Measurements from ENCODE around the gene C11orf98. TPM values are rescaled to one million over a fixed set of nuclear protein-coding genes. Genes with fewer than 3 reads are reported as not detected.

The C11orf98 gene
- total and polyA plus RNA-seq, 2 of the 13 experiments (the other 11 are each of a cell fraction or from before 2014, with no cell fraction given), result 30.4 to 91.8 TPM

- no peak; the same call in none of the 2 replicates for TF ChIP-seq CTCF (CRISPR knock-in tag; IDR thresholded peaks at IDR 0.05)
- TF ChIP-seq HOXA3 (CRISPR knock-in tag; IDR thresholded peaks at IDR 0.05), result peak; percentile 63
- no peak for TF ChIP-seq SRSF9 (IDR thresholded peaks at IDR 0.05; ENCODE audit: borderline replicate concordance, insufficient read depth, low read depth, low read length, poor library complexity, severe bottlenecking)
- no peak for TF ChIP-seq ZNF34 (CRISPR knock-in tag; IDR thresholded peaks at IDR 0.05; ENCODE audit: borderline replicate concordance)
- TF ChIP-seq ZFP36L2 (CRISPR knock-in tag; IDR thresholded peaks at IDR 0.05), result no peak
- no peak for TF ChIP-seq SYNCRIP (IDR thresholded peaks at IDR 0.05; ENCODE audit: insufficient read depth, low read depth, low read length)
- TF ChIP-seq SIX4 (CRISPR knock-in tag; IDR thresholded peaks at IDR 0.05), result 0 out of 2 replicates have a peak, but pooled peaks have one; percentile 46
- TF ChIP-seq ZNF260 (CRISPR knock-in tag; IDR thresholded peaks at IDR 0.05; ENCODE audit: borderline replicate concordance, low read depth), result no peak
- TF ChIP-seq ZNF841 (CRISPR knock-in tag; IDR thresholded peaks at IDR 0.05; ENCODE audit: borderline replicate concordance), result no peak; the same call in 1 of the 2 replicates
- TF ChIP-seq GPBP1L1 (CRISPR knock-in tag; IDR thresholded peaks at IDR 0.05), result no peak
- no peak for TF ChIP-seq AFF4 (CRISPR knock-in tag; IDR thresholded peaks at IDR 0.05)
- TF ChIP-seq ZNF414 (CRISPR knock-in tag; IDR thresholded peaks at IDR 0.05), result no peak
- peak; percentile 65; the same call in 1 of the 2 replicates for TF ChIP-seq HOXA9 (CRISPR knock-in tag; IDR thresholded peaks at IDR 0.05; ENCODE audit: borderline replicate concordance)
- TF ChIP-seq ZNF382 (CRISPR knock-in tag; IDR thresholded peaks at IDR 0.05; ENCODE audit: borderline replicate concordance), result no peak
- no peak for TF ChIP-seq ZNF704 (CRISPR knock-in tag; IDR thresholded peaks at IDR 0.05; ENCODE audit: borderline replicate concordance)
- TF ChIP-seq GABPA (IDR thresholded peaks at IDR 0.05; ENCODE audit: low read depth, low read length), result peak; percentile 51
- peak; percentile 88 for TF ChIP-seq GABPA (CRISPR knock-in tag; IDR thresholded peaks at IDR 0.05; ENCODE audit: low read depth)
- TF ChIP-seq ZNF703 (CRISPR knock-in tag; IDR thresholded peaks at IDR 0.05; ENCODE audit: borderline replicate concordance), result no peak; the same call in 1 of the 2 replicates
- peak; percentile 86 for TF ChIP-seq KDM5A (IDR thresholded peaks at IDR 0.05; ENCODE audit: borderline replicate concordance, low read length)
- TF ChIP-seq ZNF879 (CRISPR knock-in tag; IDR thresholded peaks at IDR 0.05), result no peak
Observed at GRCh38 chr11:62671608-62672389, 6.8 kb upstream of the C11orf98 start, which contains the start of the genes LBHD1 and UQCC3 (continued).

All from HepG2 (cell line).